Vagina (tissue), 2 donors: ENCODE measurements around the gene CCNE1. TPM values are rescaled to one million over a fixed set of nuclear protein-coding genes. Genes with fewer than 3 reads are reported as not detected.

Experiments used
- DNase-seq, 2 donors: peaks; one replicate each; pipeline ENCODE4 v3.0.0-alpha.2; 2017; ENCODE audit errors: extremely low spot score in 2 of 2
- H3K27ac ChIP-seq: fragments of 200-600 bp; sonication (generic); one replicate; pipeline ENCODE4 v1.5.1; 2019
- H3K27me3 ChIP-seq: fragments of 200-600 bp; sonication (generic); one replicate; pipeline ENCODE4 v1.5.1; 2019
- H3K36me3 ChIP-seq, 2 donors: fragments of 200-600 bp; sonication (generic); one replicate each; pipeline ENCODE4 v1.5.1; 2017 to 2019
- H3K4me1 ChIP-seq: fragments of 200-600 bp; sonication (generic); one replicate; pipeline ENCODE4 v1.5.1; 2019
- H3K4me3 ChIP-seq, 2 donors: fragments of 200-600 bp; sonication (generic); 1 replicate in 1 of 2; 2 replicates in 1 of 2; pipeline ENCODE4 v1.5.1; 2016 to 2019
- H3K9me3 ChIP-seq: fragments of 200-600 bp; sonication (generic); one replicate; pipeline ENCODE4 v1.5.1; 2019
- POLR2A ChIP-seq, 2 donors: fragments of 450-650 bp; IDR thresholded peaks; one replicate each; pipeline ENCODE4 v1.6.1; 2017; ENCODE audit warnings: antibody characterized with exemption in 2 of 2, mild to moderate bottlenecking in 2 of 2, moderate library complexity in 2 of 2
- POLR2AphosphoS5 ChIP-seq, 2 donors: sonication (generic); formaldehyde crosslinking; IDR thresholded peaks; one replicate each; pipeline ENCODE4 v1.9.0; 2017; ENCODE audit warnings: antibody characterized with exemption in 2 of 2, mild to moderate bottlenecking in 2 of 2, low read depth in 1 of 2; ENCODE audit not compliant: insufficient read depth in 1 of 2
- intact Hi-C: fragments of 100-400 bp; cut with DNase I; formaldehyde crosslinking; loops from one replicate; pipeline ENCODE4 v1.15.1; 2023
- total RNA-seq: library from RNA; depleted of rRNA; stranded (reverse); fragments of >200 nt; gene quantifications from one replicate; pipeline ENCODE4 v1.2.3, GENCODE V29; 2016
- TF ChIP-seq, protein P1 (sequence below), 3 experiments: fragments of 450-650 bp in 2 of 3; fragments of 200-600 bp in 1 of 3; sonication (generic) in 1 of 3; IDR thresholded peaks; one replicate each; pipeline ENCODE4 v1.5.1; 2017 to 2019; ENCODE audit warnings: antibody characterized with exemption in 3 of 3, mild to moderate bottlenecking in 2 of 3, moderate library complexity in 2 of 3

CCNE1 gene
- total RNA-seq, 1 donor from 2014 or later: 3.2 TPM

DNA sequence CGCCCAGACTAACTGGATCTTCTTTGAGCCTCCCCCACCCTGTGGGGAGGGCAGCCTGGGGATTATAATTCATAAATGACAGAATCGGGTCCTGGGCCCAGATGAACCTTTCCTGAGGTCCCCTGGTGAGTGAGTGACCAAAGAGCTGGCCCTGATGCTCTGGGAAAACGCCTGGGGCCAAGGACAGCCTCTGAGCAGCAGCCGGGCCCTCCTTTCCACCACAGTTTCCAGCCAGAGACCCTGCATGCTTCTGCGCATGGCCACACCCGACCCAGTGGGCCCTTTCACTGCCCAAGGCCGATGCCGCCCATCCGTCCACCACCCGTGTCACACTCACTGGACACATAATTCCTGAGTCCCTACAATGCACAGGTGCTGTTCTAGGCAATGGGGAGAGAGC lies 43.6 kb upstream of the CCNE1 start:
- no peak for DNase-seq
- intact Hi-C loops: no loop called here

DNA sequence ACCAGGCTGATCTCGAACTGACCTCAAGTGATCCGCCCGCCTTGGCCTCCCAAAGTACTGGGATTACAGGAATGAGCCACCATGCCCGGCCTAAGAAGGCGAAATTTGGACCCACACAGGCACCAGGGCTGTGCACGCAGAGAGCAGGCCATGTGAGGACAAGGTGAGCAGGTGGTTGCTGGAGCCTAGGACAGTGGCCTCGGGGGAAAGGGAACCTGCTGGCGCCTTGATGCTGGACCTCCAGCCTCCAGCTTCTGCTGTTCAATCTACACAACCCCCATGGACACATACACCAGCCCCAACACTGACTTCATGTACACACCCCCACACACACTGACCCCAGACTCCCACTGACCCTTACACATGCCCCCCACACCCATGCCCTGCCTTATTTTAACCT lies 41.8 kb upstream of the CCNE1 start:
- H3K9me3 ChIP-seq: no peaks in the 10 kb centered on the region
- no peak overlapping the region for H3K27ac ChIP-seq
- H3K27me3 ChIP-seq: no peaks in the 10 kb centered on the region
- H3K4me1 ChIP-seq: no peaks in the 10 kb centered on the region
- H3K4me3 ChIP-seq: no peak overlapping the region
- intact Hi-C loops: loop anchor here (10.0 kb wide), 1 partner anchor 105 kb away; no protein-coding TSS in a partner anchor
- TF ChIP-seq POLR2AphosphoS5 (IDR thresholded peaks at IDR 0.05; ENCODE audit: insufficient read depth in 1 of 2, low read depth in 1 of 2): no peak
- no peak for TF ChIP-seq POLR2A (IDR thresholded peaks at IDR 0.05)
- TF ChIP-seq, protein P1, sequence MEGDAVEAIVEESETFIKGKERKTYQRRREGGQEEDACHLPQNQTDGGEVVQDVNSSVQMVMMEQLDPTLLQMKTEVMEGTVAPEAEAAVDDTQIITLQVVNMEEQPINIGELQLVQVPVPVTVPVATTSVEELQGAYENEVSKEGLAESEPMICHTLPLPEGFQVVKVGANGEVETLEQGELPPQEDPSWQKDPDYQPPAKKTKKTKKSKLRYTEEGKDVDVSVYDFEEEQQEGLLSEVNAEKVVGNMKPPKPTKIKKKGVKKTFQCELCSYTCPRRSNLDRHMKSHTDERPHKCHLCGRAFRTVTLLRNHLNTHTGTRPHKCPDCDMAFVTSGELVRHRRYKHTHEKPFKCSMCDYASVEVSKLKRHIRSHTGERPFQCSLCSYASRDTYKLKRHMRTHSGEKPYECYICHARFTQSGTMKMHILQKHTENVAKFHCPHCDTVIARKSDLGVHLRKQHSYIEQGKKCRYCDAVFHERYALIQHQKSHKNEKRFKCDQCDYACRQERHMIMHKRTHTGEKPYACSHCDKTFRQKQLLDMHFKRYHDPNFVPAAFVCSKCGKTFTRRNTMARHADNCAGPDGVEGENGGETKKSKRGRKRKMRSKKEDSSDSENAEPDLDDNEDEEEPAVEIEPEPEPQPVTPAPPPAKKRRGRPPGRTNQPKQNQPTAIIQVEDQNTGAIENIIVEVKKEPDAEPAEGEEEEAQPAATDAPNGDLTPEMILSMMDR (IDR thresholded peaks at IDR 0.05): no peak
- no peak for DNase-seq
- H3K36me3 ChIP-seq: no peaks in the 10 kb centered on the region

More for the DNA sequence above, 43.6 kb upstream of the CCNE1 start:
- Histone ChIP-seq H3K9me3 (no peaks in the 10 kb centered on the region), H3K4me3 (no peak overlapping the region), H3K27me3 (no peaks in the 10 kb centered on the region), H3K4me1 (no peaks in the 10 kb centered on the region), H3K27ac (no peak overlapping the region), H3K36me3 (no peaks in the 10 kb centered on the region)
- TF ChIP-seq POLR2A (IDR thresholded peaks at IDR 0.05) (no peak), POLR2AphosphoS5 (IDR thresholded peaks at IDR 0.05; ENCODE audit: insufficient read depth in 1 of 2, low read depth in 1 of 2) (no peak)
- TF ChIP-seq, protein P1 (IDR thresholded peaks at IDR 0.05): no peak

DNA sequence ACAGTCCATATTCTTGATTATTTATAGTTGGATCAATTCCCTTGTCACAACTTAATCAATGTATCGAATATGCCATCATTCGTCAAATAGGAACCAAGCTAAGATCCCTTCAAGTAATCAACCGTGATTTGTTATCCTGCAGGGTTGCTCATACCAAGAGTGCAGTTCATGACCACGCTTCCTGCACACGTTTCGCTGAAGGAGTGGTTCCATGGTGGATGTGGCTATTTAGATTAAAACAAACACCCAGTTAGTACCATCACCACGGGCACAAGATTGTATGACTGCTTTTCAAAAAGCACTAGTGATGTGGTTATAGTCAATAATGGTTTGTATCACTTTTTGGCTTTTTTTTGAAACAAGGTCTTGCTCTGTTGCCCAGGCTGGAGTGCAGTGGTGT lies 41.1 kb upstream of the CCNE1 start:
- Histone ChIP-seq H3K27ac (no peak overlapping the region), H3K36me3 (no peaks in the 10 kb centered on the region), H3K4me1 (no peaks in the 10 kb centered on the region), H3K9me3 (no peaks in the 10 kb centered on the region), H3K4me3 (no peak overlapping the region), H3K27me3 (no peaks in the 10 kb centered on the region)
- intact Hi-C loops: loop anchor here (10.0 kb wide), 1 partner anchor 104 kb away; no protein-coding TSS in a partner anchor
- DNase-seq: no peak
- no peak for TF ChIP-seq POLR2A (IDR thresholded peaks at IDR 0.05)
- TF ChIP-seq, protein P1 (IDR thresholded peaks at IDR 0.05): no peak
- TF ChIP-seq POLR2AphosphoS5 (IDR thresholded peaks at IDR 0.05; ENCODE audit: insufficient read depth in 1 of 2, low read depth in 1 of 2): no peak

DNA sequence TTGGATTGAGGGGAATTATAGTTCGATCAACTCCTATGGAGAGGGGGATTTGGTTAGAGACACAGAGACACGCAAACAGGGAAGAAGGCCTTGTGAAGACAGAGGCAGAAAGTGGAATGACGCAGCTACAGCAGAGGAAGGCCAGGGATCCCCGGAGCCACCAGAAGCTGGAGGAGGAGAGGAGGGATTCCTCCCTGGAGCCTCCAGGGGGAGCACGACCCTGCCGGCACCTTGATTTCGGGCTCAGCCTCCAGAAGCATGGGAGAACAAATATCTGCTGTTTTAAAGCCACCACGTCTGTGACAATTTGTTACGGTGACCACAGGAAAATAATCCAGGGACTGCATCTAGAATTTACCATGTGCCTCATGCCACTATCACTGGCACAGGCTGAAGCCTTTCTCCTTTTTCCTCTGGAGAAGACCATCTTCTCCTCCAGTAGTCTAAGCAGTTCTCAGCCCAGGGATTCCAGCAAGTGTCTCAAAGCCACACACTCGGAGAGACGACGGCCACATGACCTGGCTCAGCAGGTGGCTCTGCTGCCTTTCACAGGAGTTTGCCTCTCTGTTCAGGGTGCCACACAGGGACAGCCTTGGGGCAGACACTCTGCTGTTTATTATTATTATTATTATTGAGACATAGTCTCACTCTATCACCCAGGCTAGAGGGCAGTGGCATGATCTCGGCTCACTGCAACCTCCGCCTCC lies 39.9 kb upstream of the CCNE1 start:
- intact Hi-C loops: loop anchor here (10.0 kb wide), 1 partner anchor 103 kb away; no protein-coding TSS in a partner anchor
- TF ChIP-seq, protein P1 (IDR thresholded peaks at IDR 0.05): peak in 2 of 3 experiments; percentile 16 to 42
- TF ChIP-seq POLR2A (IDR thresholded peaks at IDR 0.05) (no peak), POLR2AphosphoS5 (IDR thresholded peaks at IDR 0.05; ENCODE audit: insufficient read depth in 1 of 2, low read depth in 1 of 2) (no peak)
- Histone ChIP-seq H3K27ac (no peak overlapping the region), H3K4me3 (no peak overlapping the region), H3K27me3 (no peaks in the 10 kb centered on the region), H3K36me3 (no peaks in the 10 kb centered on the region), H3K4me1 (no peaks in the 10 kb centered on the region), H3K9me3 (no peaks in the 10 kb centered on the region)
- no peak for DNase-seq

DNA sequence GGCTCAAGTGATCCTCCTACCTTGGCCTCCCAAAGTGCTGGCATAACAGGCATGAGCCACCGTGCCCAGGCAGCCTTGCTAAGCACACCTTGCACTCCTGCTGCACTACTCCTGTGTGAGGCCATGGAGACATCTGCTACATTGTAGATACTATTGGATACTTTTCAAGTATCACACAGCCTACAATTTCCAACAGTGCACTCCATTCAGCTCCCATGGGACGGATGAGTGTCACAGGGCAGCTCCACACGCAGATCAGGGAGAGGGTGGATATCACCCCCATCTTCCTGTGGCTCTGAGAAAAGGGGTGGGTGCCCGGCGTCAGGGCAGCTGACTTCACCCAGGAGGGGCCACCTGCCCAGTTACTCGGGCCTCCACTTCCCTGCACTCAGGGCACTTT lies 39.1 kb upstream of the CCNE1 start:
- no peaks in the 10 kb centered on the region for H3K4me1 ChIP-seq
- intact Hi-C loops: loop anchor here (10.0 kb wide), 1 partner anchor 102 kb away; no protein-coding TSS in a partner anchor

More for the DNA sequence above, 39.1 kb upstream of the CCNE1 start:
- TF ChIP-seq POLR2AphosphoS5 (IDR thresholded peaks at IDR 0.05; ENCODE audit: insufficient read depth in 1 of 2, low read depth in 1 of 2) (no peak), POLR2A (IDR thresholded peaks at IDR 0.05) (no peak)
- TF ChIP-seq, protein P1 (IDR thresholded peaks at IDR 0.05): no peak
- Histone ChIP-seq H3K9me3 (no peaks in the 10 kb centered on the region), H3K27ac (no peak overlapping the region), H3K36me3 (no peaks in the 10 kb centered on the region), H3K27me3 (no peaks in the 10 kb centered on the region), H3K4me3 (no peak overlapping the region)
- DNase-seq: no peak
